CD14-positive monocyte (primary cell): ENCODE measurements around the gene APBB1. TPM values are rescaled to one million over a fixed set of nuclear protein-coding genes. Genes with fewer than 3 reads are reported as not detected.

Experiments used
- DNase-seq, 3 donors: peaks; one replicate each; pipeline ENCODE4 v3.0.0-alpha.2; 2011 to 2022
- H2AFZ ChIP-seq: 2 replicates; pipeline ENCODE4 v1.6.0; 2012; ENCODE audit warnings: mild to moderate bottlenecking, low read depth, low read length, inconsistent platforms; ENCODE audit not compliant: insufficient read depth, poor library complexity, severe bottlenecking
- H3K27ac ChIP-seq, 2 donors: 1 replicate in 1 of 2; 2 replicates in 1 of 2; pipeline ENCODE4 v1.5.1; 2012 to 2013; ENCODE audit warnings: low read length in 2 of 2, control low read depth in 1 of 2, inconsistent platforms in 1 of 2, low read depth in 1 of 2, mild to moderate bottlenecking in 1 of 2
- H3K27me3 ChIP-seq, 2 donors: one replicate each; pipeline versions ENCODE4 v1.6.0 to v1.6.1; 2011 to 2013; ENCODE audit warnings: low read length in 2 of 2; ENCODE audit not compliant: control insufficient read depth in 2 of 2, insufficient read depth in 2 of 2
- H3K36me3 ChIP-seq, 2 donors: replicated peaks in 1 of 2; 1 replicate in 1 of 2; 2 replicates in 1 of 2; pipeline versions ENCODE4 v1.5.1 to v1.6.1; 2012 to 2013; ENCODE audit warnings: low read length in 2 of 2, control low read depth in 1 of 2, inconsistent platforms in 1 of 2, mild to moderate bottlenecking in 1 of 2; ENCODE audit not compliant: insufficient read depth in 2 of 2, control insufficient read depth in 1 of 2
- H3K4me1 ChIP-seq, 2 donors: 1 replicate in 1 of 2; 2 replicates in 1 of 2; pipeline versions ENCODE4 v1.5.1 to v1.6.1; 2012 to 2013; ENCODE audit warnings: low read length in 2 of 2, control low read depth in 1 of 2, inconsistent platforms in 1 of 2, mild to moderate bottlenecking in 1 of 2, moderate library complexity in 1 of 2; ENCODE audit not compliant: insufficient read depth in 2 of 2, control insufficient read depth in 1 of 2
- H3K4me2 ChIP-seq: replicated peaks from 2 replicates; pipeline ENCODE3; 2012; ENCODE audit warnings: low read length, moderate library complexity, mild to moderate bottlenecking; ENCODE audit not compliant: poor library complexity, severe bottlenecking; ENCODE audit errors: extremely low read depth
- H3K4me3 ChIP-seq, 3 experiments: fragments of 200-600 bp in 1 of 3; sonication (generic) in 1 of 3; replicated peaks in 1 of 3; 1 replicate in 2 of 3; 2 replicates in 1 of 3; pipeline ENCODE4 v1.5.1; 2011 to 2013; ENCODE audit warnings: low read length in 3 of 3, mild to moderate bottlenecking in 3 of 3, control low read depth in 2 of 3, low read depth in 2 of 3, inconsistent platforms in 1 of 3, moderate library complexity in 1 of 3
- H3K79me2 ChIP-seq: 2 replicates; pipeline ENCODE4 v1.6.0; 2012; ENCODE audit warnings: mild to moderate bottlenecking, control low read depth, inconsistent platforms, low read length, moderate library complexity; ENCODE audit not compliant: insufficient read depth
- H3K9ac ChIP-seq: 2 replicates; pipeline ENCODE4 v1.6.0; 2017; ENCODE audit warnings: low read length, mild to moderate bottlenecking; ENCODE audit not compliant: insufficient read depth, poor library complexity, severe bottlenecking
- H3K9me3 ChIP-seq, 2 donors: replicated peaks in 1 of 2; 1 replicate in 1 of 2; 2 replicates in 1 of 2; pipeline versions ENCODE4 v1.5.1 to v1.6.1; 2012 to 2013; ENCODE audit warnings: low read length in 2 of 2, control low read depth in 1 of 2; ENCODE audit not compliant: control insufficient read depth in 1 of 2, insufficient read depth in 1 of 2
- H4K20me1 ChIP-seq: 2 replicates; pipeline ENCODE4 v1.6.0; 2012; ENCODE audit warnings: mild to moderate bottlenecking, low read length, control low read depth, moderate library complexity; ENCODE audit not compliant: insufficient read depth
- H3K27ac Mint-ChIP-seq, 7 donors: one replicate each; pipeline ENCODE4 v1.8.0; 2020; ENCODE audit warnings: mild to moderate bottlenecking in 7 of 7, mixed read lengths in 7 of 7, moderate library complexity in 6 of 7, inconsistent platforms in 2 of 7
- H3K27me3 Mint-ChIP-seq, 3 donors: one replicate each; pipeline ENCODE4 v1.8.0; 2021 to 2022; ENCODE audit warnings: low read depth in 3 of 3, mild to moderate bottlenecking in 3 of 3, mixed read lengths in 3 of 3, moderate library complexity in 3 of 3, inconsistent platforms in 1 of 3
- H3K36me3 Mint-ChIP-seq, 2 donors: one replicate each; pipeline ENCODE4 v1.8.0; 2020; ENCODE audit warnings: mixed read lengths in 2 of 2, inconsistent platforms in 1 of 2, mild to moderate bottlenecking in 1 of 2
- H3K4me1 Mint-ChIP-seq: one replicate; pipeline ENCODE4 v1.8.0; 2020; ENCODE audit warnings: mild to moderate bottlenecking, mixed read lengths
- H3K4me3 Mint-ChIP-seq, 2 donors: one replicate each; pipeline ENCODE4 v1.8.0; 2020; ENCODE audit warnings: mild to moderate bottlenecking in 2 of 2, mixed read lengths in 2 of 2, moderate library complexity in 1 of 2
- H3K9me3 Mint-ChIP-seq, 7 donors: one replicate each; pipeline ENCODE4 v1.8.0; 2020 to 2022; ENCODE audit warnings: mixed read lengths in 7 of 7, mild to moderate bottlenecking in 6 of 7, moderate library complexity in 6 of 7, inconsistent platforms in 2 of 7
- CTCF ChIP-seq: fragments of 200-600 bp; IDR thresholded peaks from one replicate; pipeline ENCODE4 v1.8.0; 2022; ENCODE audit warnings: antibody characterized with exemption, mild to moderate bottlenecking
- WGBS: methylation state at CpG from one replicate; pipeline ENCODE4 v1.1.5; 2013; ENCODE audit warnings: missing lambda C conversion rate; ENCODE audit not compliant: insufficient coverage; 5-methylcytosine and 5-hydroxymethylcytosine counted together
- intact Hi-C, 2 donors: fragments of 100-400 bp; cut with micrococcal nuclease; formaldehyde crosslinking; loops; one replicate each; pipeline versions ENCODE4 v1.15.0 to v1.15.1; 2023
- polyA plus RNA-seq, 3 donors: library from polyadenylated mRNA; depleted of rRNA in 1 of 3; unstranded in 2 of 3; stranded (reverse) in 1 of 3; fragments of 300-500 nt in 2 of 3; fragments of >200 nt in 1 of 3; fragmentation: Illumina TruSeq in 2 of 3; gene quantifications; 1 replicate in 2 of 3; 2 replicates in 1 of 3; pipeline ENCODE4 v1.2.3, GENCODE V29; 2012 to 2021

Gene APBB1
- polyA plus RNA-seq, 3 donors, result 0.85 to 2.5 (median 2.4) TPM

- peak overlapping the region; percentile 26 for H2AFZ ChIP-seq
- Mint-ChIP-seq H3K36me3 (no peaks in the 10 kb centered on the region), H3K4me3 (no peak overlapping the region), H3K9me3 (no peaks in the 10 kb centered on the region), H3K27me3 (peaks cover 0 to 2% (median 2%) of the 10 kb centered on the region in 3 donors), H3K4me1 (peaks cover 2% of the 10 kb centered on the region), H3K27ac (no peak overlapping the region)
- no peak overlapping the region for H3K4me2 ChIP-seq
- no peak for TF ChIP-seq CTCF
- H3K9ac ChIP-seq, result no peak overlapping the region
- peak overlapping the region in 1 of 2 donors; percentile 17 for H3K27ac ChIP-seq
- H3K79me2 ChIP-seq, result no peaks in the 10 kb centered on the region
- H3K36me3 ChIP-seq, result no peaks in the 10 kb centered on the region
- no peak overlapping the region for H3K4me3 ChIP-seq
- no peaks in the 10 kb centered on the region for H4K20me1 ChIP-seq
- peaks cover 14 to 21% of the 10 kb centered on the region in 2 donors for H3K4me1 ChIP-seq
- DNase-seq, result no peak
- intact Hi-C loops, result no loop called here
- H3K27me3 ChIP-seq, result no peaks in the 10 kb centered on the region
- 94% methylated on average over 12 of the region's 12 CpGs for WGBS
- H3K9me3 ChIP-seq, result no peaks in the 10 kb centered on the region
Observed at GRCh38 chr11:6437423-6437822, 18.5 kb upstream of the APBB1 start.

GRCh38 chr11:6433998-6434660, 15.2 kb upstream of the APBB1 start:
- no peak overlapping the region for H3K27ac Mint-ChIP-seq
- no peak overlapping the region for H3K9ac ChIP-seq
- H3K4me1 ChIP-seq, result peaks cover 14 to 20% of the 10 kb centered on the region in 2 donors
- H3K36me3 Mint-ChIP-seq, result no peaks in the 10 kb centered on the region
- H3K9me3 ChIP-seq, result no peaks in the 10 kb centered on the region
- H3K36me3 ChIP-seq, result no peaks in the 10 kb centered on the region
- no peaks in the 10 kb centered on the region for H3K27me3 ChIP-seq
- peaks cover 2% of the 10 kb centered on the region for H3K4me1 Mint-ChIP-seq
- H3K4me2 ChIP-seq, result no peak overlapping the region
- TF ChIP-seq CTCF, result no peak
- no peak overlapping the region for H2AFZ ChIP-seq
- intact Hi-C loops, result no loop called here
- no peak overlapping the region for H3K4me3 ChIP-seq
- no peaks in the 10 kb centered on the region for H3K79me2 ChIP-seq
- no peaks in the 10 kb centered on the region for H3K9me3 Mint-ChIP-seq
- peaks cover 0 to 2% (median 2%) of the 10 kb centered on the region in 3 donors for H3K27me3 Mint-ChIP-seq
- 86% methylated on average over 1 of the region's 5 CpGs for WGBS
- H3K4me3 Mint-ChIP-seq, result no peak overlapping the region
- no peak for DNase-seq
- H4K20me1 ChIP-seq, result no peaks in the 10 kb centered on the region
- no peak overlapping the region for H3K27ac ChIP-seq
